HepG2 (cell line): ENCODE results near the gene NCKAP5L. TPM values are rescaled to one million over a fixed set of nuclear protein-coding genes. Genes with fewer than 3 reads are reported as not detected.

Experiments used
- ARID5B ChIP-seq: IDR thresholded peaks from 2 replicates; pipeline ENCODE4 v1.4.0; 2020; ENCODE audit warnings: mild to moderate bottlenecking, missing genetic modification reagents
- BCL3 ChIP-seq: sonication (generic); formaldehyde crosslinking; IDR thresholded peaks from 2 replicates; pipeline ENCODE4 v1.5.1; 2020; ENCODE audit warnings: mild to moderate bottlenecking, missing genetic modification reagents, moderate library complexity
- CSRNP2 ChIP-seq: sonication (generic); formaldehyde crosslinking; conservative IDR thresholded peaks from 2 replicates; pipeline ENCODE4 v1.8.0; 2022; ENCODE audit warnings: low read depth, missing genetic modification reagents
- DMAP1 ChIP-seq: IDR thresholded peaks from 2 replicates; pipeline ENCODE4 v1.6.1; 2016
- GTF3A ChIP-seq: sonication (generic); formaldehyde crosslinking; conservative IDR thresholded peaks from 2 replicates; pipeline ENCODE4 v1.4.0; 2020; ENCODE audit warnings: mild to moderate bottlenecking, missing genetic modification reagents
- MXD3 ChIP-seq: IDR thresholded peaks from 2 replicates; pipeline ENCODE4 v1.6.1; 2016; ENCODE audit warnings: mild to moderate bottlenecking, missing biosample characterization, missing genetic modification reagents
- RXRB ChIP-seq: IDR thresholded peaks from 2 replicates; pipeline ENCODE4 v1.6.1; 2016; ENCODE audit warnings: borderline replicate concordance, missing genetic modification reagents, missing compliant biosample characterization
- ZNF207 ChIP-seq: fragments of 450-650 bp; IDR thresholded peaks from 2 replicates; pipeline ENCODE4 v1.6.1; 2016; ENCODE audit warnings: antibody characterized with exemption, borderline replicate concordance
- polyA plus RNA-seq, 8 experiments: library from polyadenylated mRNA; depleted of rRNA in 3 of 8; stranded (reverse) in 7 of 8; unstranded in 1 of 8; fragments of >200 nt; fragmentation: Illumina TruSeq in 4 of 8; extraction: Trizol in 4 of 8; gene quantifications; 2 replicates each; pipeline versions ENCODE4 v1.2.1 to v1.2.3, GENCODE V29; 2011 to 2016; ENCODE audit warnings: low read depth in 4 of 8, missing spikeins in 1 of 8, mixed read lengths in 1 of 8; ENCODE audit not compliant: insufficient read depth in 1 of 8
- total RNA-seq, 5 experiments: library from RNA; depleted of rRNA; stranded (reverse); fragments of >200 nt; fragmentation: Illumina TruSeq; extraction: Trizol; gene quantifications; 2 replicates each; pipeline ENCODE4 v1.2.3, GENCODE V29; 2016; ENCODE audit warnings: low read depth in 1 of 5

The NCKAP5L gene
- total and polyA plus RNA-seq, 2 of the 13 experiments (the other 11 are each of a cell fraction or from before 2014, with no cell fraction given): 4.1 to 9.0 TPM

- no peak for TF ChIP-seq ARID5B (CRISPR knock-in tag)
- no peak for TF ChIP-seq GTF3A (CRISPR knock-in tag)
- TF ChIP-seq MXD3: no peak
- no peak for TF ChIP-seq BCL3 (CRISPR knock-in tag)
- no peak for TF ChIP-seq ZNF207
- TF ChIP-seq RXRB (CRISPR knock-in tag): no peak
- TF ChIP-seq CSRNP2: no peak
- TF ChIP-seq DMAP1 (CRISPR knock-in tag): no peak
Observed at GRCh38 chr12:49793620-49794019, 34.6 kb downstream of the NCKAP5L start (continued).
